ENCODE results near the gene SLC4A9. TPM values are rescaled to one million over a fixed set of nuclear protein-coding genes. Genes with fewer than 3 reads are reported as not detected.
"Not testable (repeated sequence)": the region's sequence is repeated elsewhere in the genome, so short reads cannot be mapped to it uniquely, and the experiment has no call there.

Gene SLC4A9
- polyA plus RNA-seq, 3 donors from 2014 or later: not detected

DNA sequence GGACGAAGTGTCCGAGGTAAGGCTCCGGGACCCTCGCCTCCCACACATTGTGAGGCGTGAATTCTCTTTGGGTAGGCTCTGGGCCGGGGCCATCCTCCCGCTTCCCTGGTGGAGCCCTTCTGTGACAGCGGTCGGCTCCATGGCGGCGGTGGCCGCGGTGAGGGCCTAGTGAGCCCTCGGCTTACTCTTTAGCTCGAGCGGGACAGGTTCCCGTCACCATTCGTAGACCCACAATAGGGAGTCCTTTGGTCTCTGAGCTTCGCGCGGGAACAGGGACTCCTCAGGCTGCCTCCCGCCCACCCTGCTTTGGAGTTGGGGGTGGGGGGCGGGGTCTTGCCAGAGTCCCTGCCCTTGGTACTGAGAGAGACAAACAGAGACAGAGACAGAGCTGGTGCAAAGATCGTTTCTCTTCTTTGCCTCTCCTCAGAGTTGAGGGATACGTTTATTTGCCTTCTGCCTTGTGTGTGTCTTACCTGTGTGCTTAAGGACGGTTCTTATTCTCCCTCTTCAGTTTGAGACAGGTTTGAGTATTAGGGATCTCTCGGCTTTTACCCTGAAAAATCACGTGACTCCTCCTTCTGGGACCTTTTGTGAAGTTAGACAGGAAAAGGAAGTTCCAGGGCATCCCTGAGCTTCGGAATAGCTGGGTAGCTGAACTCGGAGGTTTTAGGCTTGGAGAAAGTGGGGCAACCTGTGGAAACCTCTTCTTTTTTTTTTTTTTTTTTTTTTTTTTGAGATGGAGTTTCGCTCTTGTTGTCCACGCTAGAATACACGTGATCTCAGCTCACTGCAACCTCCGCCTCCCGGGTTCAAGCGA lies 42.5 kb downstream of the SLC4A9 start:
- H3K27me3 Mint-ChIP-seq (ENCODE audit: low read depth in 3 of 3): no peaks in the 10 kb centered on the region
- peaks cover 34 to 49% of the 10 kb centered on the region in 2 donors for H3K4me1 Mint-ChIP-seq
- peak overlapping the region in 1 of 6 donors; percentile 71 for H3K27ac Mint-ChIP-seq
- no peaks in the 10 kb centered on the region for H3K36me3 Mint-ChIP-seq
- no peak overlapping the region for H3K4me3 Mint-ChIP-seq
- H3K9me3 Mint-ChIP-seq: no peaks in the 10 kb centered on the region
- peak in 2 of 3 donors; percentile 41 to 48 for DNase-seq

GRCh38 chr5:140403613-140404012 lies 43.6 kb downstream of the SLC4A9 start:
- H3K4me1 Mint-ChIP-seq: peaks cover 38 to 60% of the 10 kb centered on the region in 2 donors
- no peaks in the 10 kb centered on the region for H3K27me3 Mint-ChIP-seq (ENCODE audit: low read depth in 3 of 3)
- DNase-seq: no peak
- H3K36me3 Mint-ChIP-seq: no peaks in the 10 kb centered on the region
- no peak overlapping the region for H3K4me3 Mint-ChIP-seq
- no peaks in the 10 kb centered on the region for H3K9me3 Mint-ChIP-seq
- H3K27ac Mint-ChIP-seq: peak overlapping the region in 5 of 6 donors; percentile 62 to 84 (median 76)

GRCh38 chr5:140408750-140409241 lies 48.8 kb downstream of the SLC4A9 start:
- H3K4me1 Mint-ChIP-seq: peaks cover 37 to 83% of the 10 kb centered on the region in 2 donors
- H3K27me3 Mint-ChIP-seq (ENCODE audit: low read depth in 3 of 3): no peaks in the 10 kb centered on the region
- no peaks in the 10 kb centered on the region for H3K36me3 Mint-ChIP-seq
- no peaks in the 10 kb centered on the region for H3K9me3 Mint-ChIP-seq
- no peak for DNase-seq
- peak overlapping the region in 4 of 6 donors; percentile 23 to 71 (median 54) for H3K27ac Mint-ChIP-seq
- H3K4me3 Mint-ChIP-seq: peak overlapping the region in 2 of 5 donors; percentile 25 to 33

DNA sequence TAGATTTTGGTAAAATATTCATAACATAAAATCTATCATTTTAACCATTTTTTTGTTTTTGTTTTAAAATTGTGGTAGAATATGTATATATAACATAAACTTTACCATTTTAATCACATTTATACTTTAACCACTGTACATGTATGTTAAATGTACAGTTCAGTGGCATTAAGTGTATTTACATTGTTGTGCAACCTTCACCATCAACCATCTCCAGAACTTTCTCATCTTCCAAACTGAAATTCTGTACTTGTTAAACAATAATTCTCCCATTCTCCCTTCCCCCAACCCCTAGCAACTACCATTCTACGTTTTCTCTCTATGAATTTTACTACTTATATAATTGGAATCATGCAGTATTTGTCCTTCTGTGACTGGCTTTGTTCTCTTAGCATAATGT lies 53.2 kb downstream of the SLC4A9 start:
- Mint-ChIP-seq H3K27me3 (ENCODE audit: low read depth in 3 of 3) (no peaks in the 10 kb centered on the region), H3K9me3 (no peaks in the 10 kb centered on the region), H3K27ac (no peak overlapping the region), H3K36me3 (peaks cover 0 to 5% (median 3%) of the 10 kb centered on the region in 3 donors), H3K4me1 (peaks cover 43 to 71% of the 10 kb centered on the region in 2 donors), H3K4me3 (no peak overlapping the region)
- no peak for DNase-seq

- Mint-ChIP-seq H3K36me3 (peaks cover 0 to 5% (median 3%) of the 10 kb centered on the region in 3 donors), H3K27me3 (ENCODE audit: low read depth in 3 of 3) (peaks cover 0 to 1% (median 0%) of the 10 kb centered on the region in 3 donors), H3K9me3 (no peaks in the 10 kb centered on the region), H3K4me3 (no peak overlapping the region), H3K27ac (no peak overlapping the region), H3K4me1 (peaks cover 62 to 78% of the 10 kb centered on the region in 2 donors)
- no peak for DNase-seq
These were observed 57.2 kb downstream of the SLC4A9 start for GRCh38 chr5:140417235-140417634.

DNA sequence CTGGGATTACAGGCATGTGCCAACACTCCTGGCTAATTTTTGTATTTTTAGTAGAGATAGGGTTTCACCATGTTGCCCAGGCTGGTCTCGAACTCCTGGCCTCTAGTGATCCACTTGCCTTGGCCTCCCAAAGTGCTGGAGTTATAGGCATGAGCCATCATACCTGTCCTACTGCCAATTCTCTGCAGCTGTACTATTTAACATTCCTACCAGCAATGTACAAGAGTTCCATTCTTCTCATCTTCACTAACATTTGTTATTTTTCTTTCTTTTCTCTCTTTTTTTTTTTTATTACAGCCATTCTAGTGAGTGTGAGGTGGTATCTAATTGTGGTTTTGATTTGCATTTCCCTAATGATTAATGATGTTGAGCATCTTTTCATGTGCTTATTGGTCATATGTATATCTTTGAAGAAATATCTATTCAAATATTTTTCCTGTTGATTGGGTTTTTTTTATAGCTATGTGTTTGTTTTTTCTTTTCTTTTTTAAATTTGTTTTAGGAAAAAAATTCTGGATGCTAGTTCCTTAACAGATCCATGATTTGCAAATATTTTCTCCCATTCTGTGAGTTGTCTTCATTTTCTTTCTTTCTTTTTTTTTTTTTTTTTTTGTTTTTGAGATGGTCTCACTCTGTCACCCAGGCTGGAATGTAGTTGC lies 59.0 kb downstream of the SLC4A9 start:
- H3K4me1 Mint-ChIP-seq: peaks cover 64 to 75% of the 10 kb centered on the region in 2 donors
- H3K4me3 Mint-ChIP-seq: no peak overlapping the region
- no peak for DNase-seq
- H3K36me3 Mint-ChIP-seq: peaks cover 0 to 5% (median 3%) of the 10 kb centered on the region in 3 donors
- H3K27me3 Mint-ChIP-seq (ENCODE audit: low read depth in 3 of 3): peaks cover 0 to 1% (median 0%) of the 10 kb centered on the region in 3 donors
- no peaks in the 10 kb centered on the region for H3K9me3 Mint-ChIP-seq
- peak overlapping the region in 1 of 6 donors; percentile 7 for H3K27ac Mint-ChIP-seq

DNA sequence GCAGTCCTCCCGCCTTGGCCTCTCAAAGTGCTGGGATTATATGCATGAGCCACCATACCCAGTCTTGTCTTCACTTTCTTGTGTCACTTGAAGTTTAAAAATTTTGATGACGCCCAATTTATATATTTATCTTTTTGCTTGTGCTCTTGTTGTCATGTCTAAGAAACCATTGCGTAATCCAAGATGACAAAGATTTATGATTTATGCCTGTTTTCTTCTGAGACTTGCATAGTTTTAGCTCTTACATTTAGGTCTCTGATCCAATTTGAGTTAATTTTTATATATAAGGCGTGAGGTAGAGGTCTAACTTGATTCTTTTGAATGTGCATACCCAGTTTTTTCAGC lies 60.2 kb downstream of the SLC4A9 start:
- Mint-ChIP-seq H3K9me3 (no peaks in the 10 kb centered on the region), H3K4me1 (peaks cover 63 to 77% of the 10 kb centered on the region in 2 donors), H3K4me3 (peak overlapping the region in 3 of 5 donors; percentile 5 to 17 (median 12)), H3K27me3 (ENCODE audit: low read depth in 3 of 3) (peaks cover 0 to 1% (median 0%) of the 10 kb centered on the region in 3 donors), H3K27ac (no peak overlapping the region), H3K36me3 (peaks cover 0 to 5% (median 3%) of the 10 kb centered on the region in 3 donors)
- DNase-seq: no peak

GRCh38 chr5:140420665-140421361 lies 60.8 kb downstream of the SLC4A9 start:
- peaks cover 0 to 1% (median 0%) of the 10 kb centered on the region in 3 donors for H3K27me3 Mint-ChIP-seq (ENCODE audit: low read depth in 3 of 3)
- H3K4me3 Mint-ChIP-seq: peak overlapping the region in 1 of 5 donors; percentile 0
- no peak for DNase-seq
- peak overlapping the region in 1 of 6 donors; percentile 2 for H3K27ac Mint-ChIP-seq
- H3K9me3 Mint-ChIP-seq: no peaks in the 10 kb centered on the region
- peaks cover 0 to 4% (median 3%) of the 10 kb centered on the region in 3 donors for H3K36me3 Mint-ChIP-seq
- peaks cover 69 to 81% of the 10 kb centered on the region in 2 donors for H3K4me1 Mint-ChIP-seq

DNA sequence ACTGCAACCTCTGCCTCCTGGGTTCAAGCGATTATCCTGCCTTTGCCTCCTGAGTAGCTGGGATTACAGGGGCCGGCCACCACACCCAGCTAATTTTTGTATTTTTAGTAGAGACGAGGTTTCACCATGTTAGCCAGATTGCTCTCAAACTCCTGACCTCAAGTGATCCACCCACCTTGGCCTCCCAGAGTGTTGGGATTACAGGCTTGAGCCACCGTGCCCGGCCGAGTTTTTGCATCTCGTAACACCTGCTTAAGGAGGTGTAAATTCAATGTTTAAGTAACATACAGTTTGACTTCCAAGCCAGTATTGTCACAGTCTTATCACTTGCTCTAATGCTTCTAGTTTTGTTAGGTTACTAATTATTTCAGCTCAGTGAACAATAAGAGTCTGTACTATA lies 61.4 kb downstream of the SLC4A9 start:
- Mint-ChIP-seq H3K4me3 (peak overlapping the region in 1 of 5 donors; percentile 18), H3K4me1 (peaks cover 67 to 78% of the 10 kb centered on the region in 2 donors)
- H3K9me3 Mint-ChIP-seq; DNase-seq; H3K27me3 Mint-ChIP-seq (ENCODE audit: low read depth in 3 of 3); H3K27ac Mint-ChIP-seq; H3K36me3 Mint-ChIP-seq: not testable (repeated sequence)

DNA sequence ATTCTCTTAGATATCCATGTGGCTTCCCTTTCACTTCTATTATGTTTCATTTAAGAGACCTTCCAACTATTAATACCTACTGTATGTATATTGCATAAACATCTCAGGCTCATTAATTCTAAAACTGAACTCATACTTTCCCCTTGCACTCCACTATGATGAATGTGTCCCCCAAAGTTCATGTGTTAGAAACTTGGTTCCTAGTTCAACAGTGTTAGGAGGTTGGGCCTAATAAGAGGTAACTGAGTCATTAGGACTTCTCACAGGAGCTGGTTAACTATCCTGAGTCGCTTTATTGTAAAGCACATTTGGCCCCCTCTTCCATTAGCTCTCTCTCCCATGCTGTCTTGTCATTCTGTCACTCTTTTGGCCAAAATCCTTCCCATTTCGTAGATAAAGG lies 63.6 kb downstream of the SLC4A9 start:
- H3K27ac Mint-ChIP-seq: peak overlapping the region in 1 of 6 donors; percentile 2
- no peak overlapping the region for H3K4me3 Mint-ChIP-seq
- H3K9me3 Mint-ChIP-seq: no peaks in the 10 kb centered on the region

DNA sequence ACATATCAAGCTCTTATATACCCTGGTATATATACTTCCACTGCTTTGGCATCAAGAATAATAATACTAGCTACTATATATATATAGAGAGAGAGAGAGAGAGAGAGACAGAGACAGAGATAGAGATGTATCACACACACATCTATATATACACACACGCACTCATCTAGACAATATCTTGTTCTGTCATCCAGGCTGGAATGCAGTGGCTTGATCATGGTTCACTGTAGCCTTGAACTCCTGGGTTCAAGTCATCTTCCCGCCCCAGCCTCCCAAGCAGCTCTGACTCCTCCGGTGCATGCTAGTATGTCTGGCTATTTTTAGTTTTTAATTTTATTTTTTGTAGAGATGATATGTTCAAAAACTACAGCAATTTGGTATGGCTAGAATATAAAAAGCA lies 64.1 kb downstream of the SLC4A9 start:
- Mint-ChIP-seq H3K9me3 (no peaks in the 10 kb centered on the region), H3K27me3 (ENCODE audit: low read depth in 3 of 3) (no peaks in the 10 kb centered on the region), H3K4me3 (no peak overlapping the region), H3K27ac (no peak overlapping the region), H3K4me1 (peaks cover 59 to 66% of the 10 kb centered on the region in 2 donors), H3K36me3 (no peaks in the 10 kb centered on the region)
- DNase-seq: no peak

More for the DNA sequence above, 63.6 kb downstream of the SLC4A9 start:
- H3K27me3 Mint-ChIP-seq (ENCODE audit: low read depth in 3 of 3): peaks cover 0 to 1% (median 0%) of the 10 kb centered on the region in 3 donors
- no peaks in the 10 kb centered on the region for H3K36me3 Mint-ChIP-seq
- peaks cover 62 to 72% of the 10 kb centered on the region in 2 donors for H3K4me1 Mint-ChIP-seq
- DNase-seq: no peak

Measured in immature natural killer cell (primary cell).